B cell (primary cell): ENCODE data around the gene KLRC1.
"Not testable (repeated sequence)": the region's sequence is repeated elsewhere in the genome, so short reads cannot be mapped to it uniquely, and the experiment has no call there.

Experiments used
- CTCF ChIP-seq: fragments of 200-600 bp; IDR thresholded peaks from one replicate; pipeline ENCODE4 v1.8.0; 2022; ENCODE audit warnings: antibody characterized with exemption, mild to moderate bottlenecking
- EZH2 ChIP-seq: IDR thresholded peaks from 2 replicates; pipeline ENCODE4 v1.6.1; 2012; ENCODE audit warnings: borderline replicate concordance, low read depth, mild to moderate bottlenecking, moderate library complexity, low read length; ENCODE audit not compliant: insufficient read depth, poor library complexity, severe bottlenecking

- not testable (repeated sequence) for TF ChIP-seq EZH2, CTCF
Measured at GRCh38 chr12:10481901-10482300, 28.7 kb upstream of the KLRC1 start.
